HepG2 (cell line): ENCODE measurements around the gene DNAJC1. TPM values are rescaled to one million over a fixed set of nuclear protein-coding genes. Genes with fewer than 3 reads are reported as not detected.

ENCODE experiments used
- IKZF1 ChIP-seq: fragments of 450-650 bp; IDR thresholded peaks from 2 replicates; pipeline ENCODE4 v1.7.1; 2016
- KLF16 ChIP-seq, 2 experiments: sonication (generic) in 1 of 2; formaldehyde crosslinking in 1 of 2; IDR thresholded peaks; 2 replicates each; pipeline versions ENCODE4 v1.6.1 to v1.8.0; 2016 to 2023; ENCODE audit warnings: missing genetic modification reagents in 2 of 2, missing compliant biosample characterization in 1 of 2
- MAFG ChIP-seq: sonication (generic); formaldehyde crosslinking; IDR thresholded peaks from 2 replicates; pipeline ENCODE4 v1.5.1; 2020; ENCODE audit warnings: mild to moderate bottlenecking, missing genetic modification reagents
- RFX1 ChIP-seq: fragments of 450-650 bp; IDR thresholded peaks from 2 replicates; pipeline ENCODE4 v1.6.1; 2017
- ZFY ChIP-seq: sonication (generic); formaldehyde crosslinking; IDR thresholded peaks from 2 replicates; pipeline ENCODE4 v1.4.0; 2020; ENCODE audit warnings: missing genetic modification reagents
- ZNF256 ChIP-seq: sonication (generic); formaldehyde crosslinking; conservative IDR thresholded peaks from 2 replicates; pipeline ENCODE4 v1.4.0; 2020; ENCODE audit warnings: missing genetic modification reagents
- ZNF296 ChIP-seq: sonication (generic); formaldehyde crosslinking; conservative IDR thresholded peaks from 2 replicates; pipeline ENCODE4 v1.5.0; 2020; ENCODE audit warnings: mild to moderate bottlenecking, missing genetic modification reagents
- ZNF562 ChIP-seq: sonication (generic); formaldehyde crosslinking; IDR thresholded peaks from 2 replicates; pipeline ENCODE4 v1.8.0; 2022; ENCODE audit warnings: missing genetic modification reagents, borderline replicate concordance
- ZNF724P ChIP-seq: sonication (generic); formaldehyde crosslinking; IDR thresholded peaks from 2 replicates; pipeline ENCODE4 v1.8.0; 2022; ENCODE audit warnings: missing genetic modification reagents, borderline replicate concordance
- ZNF792 ChIP-seq: IDR thresholded peaks from 2 replicates; pipeline ENCODE4 v1.6.1; 2016
- polyA plus RNA-seq, 8 experiments: library from polyadenylated mRNA; depleted of rRNA in 3 of 8; stranded (reverse) in 7 of 8; unstranded in 1 of 8; fragments of >200 nt; fragmentation: Illumina TruSeq in 4 of 8; extraction: Trizol in 4 of 8; gene quantifications; 2 replicates each; pipeline versions ENCODE4 v1.2.1 to v1.2.3, GENCODE V29; 2011 to 2016; ENCODE audit warnings: low read depth in 4 of 8, missing spikeins in 1 of 8, mixed read lengths in 1 of 8; ENCODE audit not compliant: insufficient read depth in 1 of 8
- total RNA-seq, 5 experiments: library from RNA; depleted of rRNA; stranded (reverse); fragments of >200 nt; fragmentation: Illumina TruSeq; extraction: Trizol; gene quantifications; 2 replicates each; pipeline ENCODE4 v1.2.3, GENCODE V29; 2016; ENCODE audit warnings: low read depth in 1 of 5
- TF ChIP-seq, protein P1 (sequence below): sonication (generic); formaldehyde crosslinking; IDR thresholded peaks from 2 replicates; pipeline ENCODE4 v1.9.0; 2021; ENCODE audit warnings: mild to moderate bottlenecking, missing genetic modification reagents
- TF ChIP-seq, protein P2 (sequence below): sonication (generic); formaldehyde crosslinking; IDR thresholded peaks from 2 replicates; pipeline ENCODE4 v1.4.0; 2020; ENCODE audit warnings: missing genetic modification reagents, borderline replicate concordance
- TF ChIP-seq, protein P3 (sequence below): sonication (generic); formaldehyde crosslinking; conservative IDR thresholded peaks from 2 replicates; pipeline ENCODE4 v1.4.0; 2020; ENCODE audit warnings: missing genetic modification reagents
- TF ChIP-seq, protein P4 (sequence below): sonication (generic); formaldehyde crosslinking; IDR thresholded peaks from 2 replicates; pipeline ENCODE4 v1.4.0; 2020; ENCODE audit warnings: mild to moderate bottlenecking, missing genetic modification reagents, borderline replicate concordance
- TF ChIP-seq, protein P5 (sequence below): sonication (generic); formaldehyde crosslinking; IDR thresholded peaks from 2 replicates; pipeline ENCODE4 v1.5.1; 2020; ENCODE audit warnings: mild to moderate bottlenecking, moderate library complexity, missing genetic modification reagents

Gene DNAJC1
- total and polyA plus RNA-seq, 2 of the 13 experiments (the other 11 are each of a cell fraction or from before 2014, with no cell fraction given), result 9.9 to 16.6 TPM

DNA sequence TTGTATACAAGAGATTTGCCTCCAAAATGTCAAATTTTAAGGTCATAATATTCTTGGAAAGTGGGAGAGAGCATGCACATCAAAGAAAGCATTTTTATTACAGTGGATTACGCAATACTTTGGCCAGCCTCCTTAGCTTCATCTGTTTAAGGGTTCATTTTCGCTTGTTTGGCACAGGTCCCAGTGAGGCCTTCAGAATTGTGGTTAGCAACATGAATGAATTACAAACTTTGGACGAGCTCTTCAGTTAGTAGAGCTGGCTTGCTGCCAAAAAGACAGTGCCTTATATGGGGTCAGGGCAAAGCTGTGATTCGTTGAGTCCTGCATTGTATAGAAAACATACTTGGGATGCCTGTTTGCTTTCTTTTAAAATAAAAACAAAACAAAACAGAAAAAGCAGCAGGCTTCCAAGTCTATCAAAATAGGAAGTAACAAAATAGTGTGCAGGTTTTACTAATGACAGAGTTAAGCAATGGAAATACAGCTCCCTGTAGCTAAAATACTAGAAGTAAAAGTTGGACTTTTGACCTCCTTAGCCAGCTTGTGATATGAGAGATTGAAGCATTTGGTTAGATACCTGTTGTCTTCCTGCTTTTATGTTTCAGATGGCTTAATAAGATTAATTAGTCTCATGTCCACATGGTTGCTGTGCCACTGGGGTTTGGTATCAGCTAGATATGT, 278.7 kb downstream of the DNAJC1 start (continued):
- TF ChIP-seq, protein P1, sequence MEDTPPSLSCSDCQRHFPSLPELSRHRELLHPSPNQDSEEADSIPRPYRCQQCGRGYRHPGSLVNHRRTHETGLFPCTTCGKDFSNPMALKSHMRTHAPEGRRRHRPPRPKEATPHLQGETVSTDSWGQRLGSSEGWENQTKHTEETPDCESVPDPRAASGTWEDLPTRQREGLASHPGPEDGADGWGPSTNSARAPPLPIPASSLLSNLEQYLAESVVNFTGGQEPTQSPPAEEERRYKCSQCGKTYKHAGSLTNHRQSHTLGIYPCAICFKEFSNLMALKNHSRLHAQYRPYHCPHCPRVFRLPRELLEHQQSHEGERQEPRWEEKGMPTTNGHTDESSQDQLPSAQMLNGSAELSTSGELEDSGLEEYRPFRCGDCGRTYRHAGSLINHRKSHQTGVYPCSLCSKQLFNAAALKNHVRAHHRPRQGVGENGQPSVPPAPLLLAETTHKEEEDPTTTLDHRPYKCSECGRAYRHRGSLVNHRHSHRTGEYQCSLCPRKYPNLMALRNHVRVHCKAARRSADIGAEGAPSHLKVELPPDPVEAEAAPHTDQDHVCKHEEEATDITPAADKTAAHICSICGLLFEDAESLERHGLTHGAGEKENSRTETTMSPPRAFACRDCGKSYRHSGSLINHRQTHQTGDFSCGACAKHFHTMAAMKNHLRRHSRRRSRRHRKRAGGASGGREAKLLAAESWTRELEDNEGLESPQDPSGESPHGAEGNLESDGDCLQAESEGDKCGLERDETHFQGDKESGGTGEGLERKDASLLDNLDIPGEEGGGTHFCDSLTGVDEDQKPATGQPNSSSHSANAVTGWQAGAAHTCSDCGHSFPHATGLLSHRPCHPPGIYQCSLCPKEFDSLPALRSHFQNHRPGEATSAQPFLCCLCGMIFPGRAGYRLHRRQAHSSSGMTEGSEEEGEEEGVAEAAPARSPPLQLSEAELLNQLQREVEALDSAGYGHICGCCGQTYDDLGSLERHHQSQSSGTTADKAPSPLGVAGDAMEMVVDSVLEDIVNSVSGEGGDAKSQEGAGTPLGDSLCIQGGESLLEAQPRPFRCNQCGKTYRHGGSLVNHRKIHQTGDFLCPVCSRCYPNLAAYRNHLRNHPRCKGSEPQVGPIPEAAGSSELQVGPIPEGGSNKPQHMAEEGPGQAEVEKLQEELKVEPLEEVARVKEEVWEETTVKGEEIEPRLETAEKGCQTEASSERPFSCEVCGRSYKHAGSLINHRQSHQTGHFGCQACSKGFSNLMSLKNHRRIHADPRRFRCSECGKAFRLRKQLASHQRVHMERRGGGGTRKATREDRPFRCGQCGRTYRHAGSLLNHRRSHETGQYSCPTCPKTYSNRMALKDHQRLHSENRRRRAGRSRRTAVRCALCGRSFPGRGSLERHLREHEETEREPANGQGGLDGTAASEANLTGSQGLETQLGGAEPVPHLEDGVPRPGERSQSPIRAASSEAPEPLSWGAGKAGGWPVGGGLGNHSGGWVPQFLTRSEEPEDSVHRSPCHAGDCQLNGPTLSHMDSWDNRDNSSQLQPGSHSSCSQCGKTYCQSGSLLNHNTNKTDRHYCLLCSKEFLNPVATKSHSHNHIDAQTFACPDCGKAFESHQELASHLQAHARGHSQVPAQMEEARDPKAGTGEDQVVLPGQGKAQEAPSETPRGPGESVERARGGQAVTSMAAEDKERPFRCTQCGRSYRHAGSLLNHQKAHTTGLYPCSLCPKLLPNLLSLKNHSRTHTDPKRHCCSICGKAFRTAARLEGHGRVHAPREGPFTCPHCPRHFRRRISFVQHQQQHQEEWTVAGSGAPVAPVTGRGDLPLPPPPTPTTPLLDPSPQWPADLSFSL (CRISPR knock-in tag), result no peak
- TF ChIP-seq KLF16 (CRISPR knock-in tag; IDR thresholded peaks at IDR 0.05) (no peak), ZNF792 (CRISPR knock-in tag) (no peak), ZNF562 (no peak), ZNF724P (no peak), RFX1 (no peak), ZNF256 (CRISPR knock-in tag) (no peak), ZFY (CRISPR knock-in tag) (peak; percentile 50), IKZF1 (no peak), MAFG (CRISPR knock-in tag) (no peak), ZNF296 (CRISPR knock-in tag) (no peak)
- TF ChIP-seq, protein P2, sequence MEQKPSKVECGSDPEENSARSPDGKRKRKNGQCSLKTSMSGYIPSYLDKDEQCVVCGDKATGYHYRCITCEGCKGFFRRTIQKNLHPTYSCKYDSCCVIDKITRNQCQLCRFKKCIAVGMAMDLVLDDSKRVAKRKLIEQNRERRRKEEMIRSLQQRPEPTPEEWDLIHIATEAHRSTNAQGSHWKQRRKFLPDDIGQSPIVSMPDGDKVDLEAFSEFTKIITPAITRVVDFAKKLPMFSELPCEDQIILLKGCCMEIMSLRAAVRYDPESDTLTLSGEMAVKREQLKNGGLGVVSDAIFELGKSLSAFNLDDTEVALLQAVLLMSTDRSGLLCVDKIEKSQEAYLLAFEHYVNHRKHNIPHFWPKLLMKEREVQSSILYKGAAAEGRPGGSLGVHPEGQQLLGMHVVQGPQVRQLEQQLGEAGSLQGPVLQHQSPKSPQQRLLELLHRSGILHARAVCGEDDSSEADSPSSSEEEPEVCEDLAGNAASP, result peak; percentile 41; the same call in 1 of the 2 replicates
- TF ChIP-seq, protein P3, sequence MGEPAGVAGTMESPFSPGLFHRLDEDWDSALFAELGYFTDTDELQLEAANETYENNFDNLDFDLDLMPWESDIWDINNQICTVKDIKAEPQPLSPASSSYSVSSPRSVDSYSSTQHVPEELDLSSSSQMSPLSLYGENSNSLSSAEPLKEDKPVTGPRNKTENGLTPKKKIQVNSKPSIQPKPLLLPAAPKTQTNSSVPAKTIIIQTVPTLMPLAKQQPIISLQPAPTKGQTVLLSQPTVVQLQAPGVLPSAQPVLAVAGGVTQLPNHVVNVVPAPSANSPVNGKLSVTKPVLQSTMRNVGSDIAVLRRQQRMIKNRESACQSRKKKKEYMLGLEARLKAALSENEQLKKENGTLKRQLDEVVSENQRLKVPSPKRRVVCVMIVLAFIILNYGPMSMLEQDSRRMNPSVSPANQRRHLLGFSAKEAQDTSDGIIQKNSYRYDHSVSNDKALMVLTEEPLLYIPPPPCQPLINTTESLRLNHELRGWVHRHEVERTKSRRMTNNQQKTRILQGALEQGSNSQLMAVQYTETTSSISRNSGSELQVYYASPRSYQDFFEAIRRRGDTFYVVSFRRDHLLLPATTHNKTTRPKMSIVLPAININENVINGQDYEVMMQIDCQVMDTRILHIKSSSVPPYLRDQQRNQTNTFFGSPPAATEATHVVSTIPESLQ, result no peak
- TF ChIP-seq, protein P4, sequence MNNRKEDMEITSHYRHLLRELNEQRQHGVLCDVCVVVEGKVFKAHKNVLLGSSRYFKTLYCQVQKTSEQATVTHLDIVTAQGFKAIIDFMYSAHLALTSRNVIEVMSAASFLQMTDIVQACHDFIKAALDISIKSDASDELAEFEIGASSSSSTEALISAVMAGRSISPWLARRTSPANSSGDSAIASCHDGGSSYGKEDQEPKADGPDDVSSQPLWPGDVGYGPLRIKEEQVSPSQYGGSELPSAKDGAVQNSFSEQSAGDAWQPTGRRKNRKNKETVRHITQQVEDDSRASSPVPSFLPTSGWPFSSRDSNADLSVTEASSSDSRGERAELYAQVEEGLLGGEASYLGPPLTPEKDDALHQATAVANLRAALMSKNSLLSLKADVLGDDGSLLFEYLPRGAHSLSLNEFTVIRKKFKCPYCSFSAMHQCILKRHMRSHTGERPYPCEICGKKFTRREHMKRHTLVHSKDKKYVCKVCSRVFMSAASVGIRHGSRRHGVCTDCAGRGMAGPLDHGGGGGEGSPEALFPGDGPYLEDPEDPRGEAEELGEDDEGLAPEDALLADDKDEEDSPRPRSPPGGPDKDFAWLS (CRISPR knock-in tag), result no peak
- TF ChIP-seq, protein P5, sequence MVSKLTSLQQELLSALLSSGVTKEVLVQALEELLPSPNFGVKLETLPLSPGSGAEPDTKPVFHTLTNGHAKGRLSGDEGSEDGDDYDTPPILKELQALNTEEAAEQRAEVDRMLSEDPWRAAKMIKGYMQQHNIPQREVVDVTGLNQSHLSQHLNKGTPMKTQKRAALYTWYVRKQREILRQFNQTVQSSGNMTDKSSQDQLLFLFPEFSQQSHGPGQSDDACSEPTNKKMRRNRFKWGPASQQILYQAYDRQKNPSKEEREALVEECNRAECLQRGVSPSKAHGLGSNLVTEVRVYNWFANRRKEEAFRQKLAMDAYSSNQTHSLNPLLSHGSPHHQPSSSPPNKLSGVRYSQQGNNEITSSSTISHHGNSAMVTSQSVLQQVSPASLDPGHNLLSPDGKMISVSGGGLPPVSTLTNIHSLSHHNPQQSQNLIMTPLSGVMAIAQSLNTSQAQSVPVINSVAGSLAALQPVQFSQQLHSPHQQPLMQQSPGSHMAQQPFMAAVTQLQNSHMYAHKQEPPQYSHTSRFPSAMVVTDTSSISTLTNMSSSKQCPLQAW, result no peak
